COR-L47 (cell line): ENCODE results near the gene GMEB2.
"Not testable (repeated sequence)": the region's sequence is repeated elsewhere in the genome, so short reads cannot be mapped to it uniquely, and the experiment has no call there.

Experiments used
- DNase-seq: peaks from one replicate; lab custom pipeline; 2025; lab: John Stamatoyannopoulos, UW

Gene GMEB2

DNA sequence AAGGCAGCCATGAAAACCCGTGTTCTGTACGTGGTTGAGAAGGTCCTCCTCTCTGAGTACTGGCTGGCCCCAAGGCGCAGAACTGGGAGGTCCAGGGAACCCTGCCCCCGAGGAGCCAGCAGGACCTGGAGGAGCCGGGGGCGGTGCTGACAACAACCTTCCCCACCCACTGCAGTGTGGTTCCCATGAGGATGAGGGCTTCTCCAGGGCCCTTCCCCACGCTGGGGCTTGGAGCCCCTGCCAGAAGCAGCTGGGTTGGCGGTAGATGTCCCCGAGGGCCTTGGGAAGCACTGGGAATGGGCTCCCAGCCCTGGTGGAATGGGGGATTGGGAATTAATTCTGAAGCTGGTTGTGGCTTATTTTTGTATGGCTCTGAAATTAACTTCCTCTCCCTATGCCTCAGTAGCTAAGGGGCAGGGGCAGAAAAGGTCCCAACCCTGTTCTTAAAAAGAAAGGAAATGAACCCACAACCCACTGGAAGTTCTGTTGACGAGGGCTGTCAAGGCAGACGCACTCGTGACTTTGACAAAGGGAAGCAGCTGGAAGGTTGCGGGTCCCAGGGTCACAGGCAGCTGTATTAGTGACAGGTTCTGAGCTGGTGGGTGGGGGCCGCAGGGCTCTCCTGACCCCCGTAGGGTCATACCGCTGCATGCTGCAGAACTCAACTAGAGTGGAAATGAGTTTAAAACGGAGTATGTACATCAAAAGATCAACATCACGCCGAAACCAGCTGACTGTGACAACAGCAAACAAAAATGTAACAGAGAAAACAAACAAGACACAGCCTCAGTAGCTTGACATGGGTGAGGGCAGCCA lies 38.9 kb downstream of the GMEB2 start:
- no peak for DNase-seq

DNA sequence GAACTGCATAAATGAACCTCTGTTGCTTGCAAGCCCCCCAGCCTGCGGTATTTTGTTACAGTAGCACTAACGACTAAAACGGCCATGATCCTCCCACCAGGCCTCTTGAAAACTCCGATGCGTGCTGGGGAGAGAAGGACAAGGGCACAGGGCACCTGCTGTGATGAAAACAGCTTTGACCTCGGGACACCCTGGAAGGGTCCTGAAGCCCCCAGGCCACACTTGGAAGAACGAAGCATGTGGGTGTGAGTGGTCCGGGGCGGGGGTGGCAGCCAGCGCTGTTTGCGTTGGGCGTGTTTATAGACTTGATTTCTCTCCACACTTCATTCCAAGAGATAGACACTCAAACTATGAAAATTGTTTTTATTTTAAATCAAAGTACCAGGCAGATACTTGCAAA lies 39.6 kb downstream of the GMEB2 start:
- DNase-seq = no peak

DNA sequence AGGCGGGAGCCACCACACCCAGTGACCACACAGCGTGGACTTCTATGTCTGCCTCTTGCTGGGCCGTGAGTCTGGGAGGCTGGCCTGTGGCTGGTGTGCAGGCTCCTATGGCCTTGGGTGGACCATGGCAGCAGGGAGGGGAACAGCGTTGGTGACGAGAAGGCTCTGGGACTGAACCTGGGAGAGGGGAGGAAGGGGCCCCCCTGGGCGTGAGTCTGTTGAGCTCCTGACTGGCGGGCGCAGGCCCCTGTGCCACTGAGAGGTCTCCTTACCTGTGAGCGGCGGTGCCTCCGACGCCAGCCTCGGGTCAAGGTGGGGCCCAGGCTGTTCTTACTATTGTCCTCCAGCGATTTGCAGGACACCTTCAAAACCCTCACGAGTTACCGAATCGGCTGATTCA lies 40.1 kb downstream of the GMEB2 start:
- no peak for DNase-seq

DNA sequence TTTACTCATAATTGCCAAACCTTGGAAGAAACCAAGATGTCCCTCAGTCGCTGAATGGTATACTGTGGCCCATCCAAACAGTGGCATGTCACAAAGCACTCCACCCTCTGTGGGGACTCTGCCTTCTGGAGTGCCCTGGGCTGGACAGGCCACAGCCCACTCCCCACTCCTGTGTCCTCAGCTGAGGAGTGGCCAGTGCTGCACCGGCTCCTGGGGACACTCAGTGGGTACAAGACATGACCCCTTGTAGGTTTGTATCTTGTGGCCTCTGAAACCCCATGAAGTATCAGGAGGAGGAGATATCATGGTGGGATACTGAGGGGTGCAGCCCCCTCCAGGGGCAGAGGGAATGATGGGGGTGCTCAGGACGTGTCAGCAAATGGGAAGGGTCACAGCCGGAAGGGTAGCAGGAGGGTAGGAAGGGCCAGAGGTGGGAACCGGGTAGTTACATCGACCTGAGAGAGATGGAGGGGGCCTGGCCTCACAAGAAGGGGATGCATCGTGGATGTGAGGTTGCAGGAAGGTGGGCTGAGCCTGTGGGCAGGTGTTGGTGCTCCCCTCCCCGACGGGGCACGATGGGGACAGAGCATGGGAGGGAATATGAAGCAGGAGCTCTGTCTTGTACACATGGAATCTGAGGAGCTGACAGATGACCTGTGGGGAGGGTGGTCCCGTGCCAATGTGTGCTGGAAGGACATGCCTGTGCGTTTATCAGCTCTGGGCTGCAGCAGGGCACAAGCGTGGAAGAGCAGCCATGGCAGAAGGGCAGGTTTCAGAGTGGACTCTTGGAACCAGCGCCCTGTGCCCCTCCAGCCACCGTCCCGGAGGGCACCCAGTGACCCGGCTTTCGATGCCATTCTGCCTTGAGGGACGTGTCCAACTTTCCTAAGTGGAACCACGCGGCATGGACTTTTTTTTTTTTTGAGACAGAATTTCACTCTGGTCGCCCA lies 41.0 kb downstream of the GMEB2 start:
- DNase-seq = no peak

DNA sequence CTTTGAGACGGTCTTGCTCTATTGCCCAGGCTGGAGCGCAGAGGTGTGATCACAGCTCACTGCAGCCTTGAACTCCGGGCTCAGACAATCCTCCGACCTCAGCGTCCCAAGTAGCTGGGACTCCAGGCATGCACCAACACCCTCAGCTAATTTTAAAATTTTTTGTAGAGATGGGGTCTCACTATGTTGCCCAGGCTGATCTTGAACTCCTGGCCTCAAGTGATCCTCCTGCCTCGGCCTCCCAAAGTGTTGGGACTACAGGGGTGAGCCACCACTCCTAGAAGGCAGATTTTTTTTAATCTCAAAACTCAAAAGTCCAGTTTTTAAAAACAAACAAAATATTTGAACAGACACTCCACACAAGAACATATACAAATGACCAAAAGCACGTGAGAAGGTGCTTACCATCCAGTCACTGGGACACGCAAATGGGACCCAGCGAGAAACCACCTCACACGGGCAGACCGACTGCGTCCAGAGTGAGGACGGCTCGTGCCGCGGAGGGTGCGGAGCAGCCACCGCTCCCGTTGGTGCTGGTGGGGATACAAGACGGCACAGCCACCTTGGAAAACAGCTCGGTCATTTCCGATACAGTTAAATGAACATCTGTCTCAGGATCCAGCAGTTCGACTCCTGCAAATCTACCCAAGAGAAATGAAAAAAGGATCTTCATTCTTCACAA lies 44.4 kb downstream of the GMEB2 start:
- DNase-seq = no peak

DNA sequence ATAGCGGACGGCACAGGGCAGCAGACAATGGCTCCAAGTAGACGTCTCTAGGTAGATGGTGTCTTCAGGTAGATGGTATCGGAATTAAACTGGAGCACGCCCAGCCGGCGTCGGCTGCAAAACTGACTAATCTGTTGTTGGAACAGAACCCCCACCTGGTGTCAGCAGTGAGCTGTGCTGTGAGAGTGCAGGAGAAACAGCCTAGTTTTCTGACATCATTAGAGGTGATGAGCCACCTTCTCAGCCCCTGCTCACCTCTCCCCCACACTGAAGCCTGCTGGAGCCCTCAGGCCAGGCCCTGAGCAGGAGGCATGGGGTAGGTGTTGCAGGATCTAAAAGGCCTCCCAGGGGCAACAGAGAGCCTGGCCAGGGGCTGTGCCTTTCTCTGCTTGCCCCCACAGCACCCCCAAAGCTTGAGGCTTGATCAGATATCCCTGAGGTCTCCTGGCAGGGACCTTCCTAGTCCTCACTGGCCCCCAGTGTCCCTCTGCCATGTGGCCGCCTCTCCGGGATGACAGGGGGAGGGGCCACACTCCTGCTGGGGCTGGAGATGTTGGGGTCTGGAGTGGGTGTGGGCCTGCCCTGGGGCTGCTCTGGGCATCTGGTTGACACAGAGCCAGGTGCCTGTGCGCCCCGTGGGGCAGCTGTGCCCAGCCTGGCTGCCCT lies 46.0 kb downstream of the GMEB2 start:
- peak; percentile 36 for DNase-seq

DNA sequence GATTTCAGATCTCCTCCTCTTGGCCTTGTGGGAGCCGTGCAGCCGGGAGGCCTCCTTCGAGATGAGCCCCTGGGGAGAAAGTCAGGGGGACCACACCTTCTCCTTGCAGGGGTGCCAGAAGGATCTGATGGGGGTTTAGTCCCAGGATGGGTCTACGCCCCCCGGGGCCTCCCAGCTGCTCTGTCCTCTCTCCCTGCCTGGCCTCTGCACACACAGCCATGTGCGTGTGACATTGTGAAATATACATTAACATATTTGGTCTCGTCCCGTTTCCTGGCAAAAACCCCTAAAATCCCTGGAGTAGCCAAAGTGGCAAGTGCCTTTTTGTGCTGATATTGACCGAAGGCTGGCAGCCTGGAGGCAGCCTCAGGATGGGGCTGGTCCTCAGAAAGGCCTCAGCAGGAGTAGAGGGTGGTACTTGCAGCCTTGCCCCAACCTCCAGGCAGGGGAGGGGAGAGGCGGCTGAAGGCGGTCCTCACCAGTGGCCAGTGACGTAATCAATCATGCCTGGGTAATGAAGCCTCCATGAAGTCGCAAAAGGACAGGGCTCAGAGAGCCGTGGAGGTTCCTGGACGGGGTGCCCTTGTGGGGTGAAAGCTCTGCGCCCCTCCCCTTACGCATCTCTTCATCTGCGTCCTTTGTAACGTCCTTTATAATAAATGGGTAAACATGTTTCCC lies 47.7 kb downstream of the GMEB2 start:
- DNase-seq = no peak

DNA sequence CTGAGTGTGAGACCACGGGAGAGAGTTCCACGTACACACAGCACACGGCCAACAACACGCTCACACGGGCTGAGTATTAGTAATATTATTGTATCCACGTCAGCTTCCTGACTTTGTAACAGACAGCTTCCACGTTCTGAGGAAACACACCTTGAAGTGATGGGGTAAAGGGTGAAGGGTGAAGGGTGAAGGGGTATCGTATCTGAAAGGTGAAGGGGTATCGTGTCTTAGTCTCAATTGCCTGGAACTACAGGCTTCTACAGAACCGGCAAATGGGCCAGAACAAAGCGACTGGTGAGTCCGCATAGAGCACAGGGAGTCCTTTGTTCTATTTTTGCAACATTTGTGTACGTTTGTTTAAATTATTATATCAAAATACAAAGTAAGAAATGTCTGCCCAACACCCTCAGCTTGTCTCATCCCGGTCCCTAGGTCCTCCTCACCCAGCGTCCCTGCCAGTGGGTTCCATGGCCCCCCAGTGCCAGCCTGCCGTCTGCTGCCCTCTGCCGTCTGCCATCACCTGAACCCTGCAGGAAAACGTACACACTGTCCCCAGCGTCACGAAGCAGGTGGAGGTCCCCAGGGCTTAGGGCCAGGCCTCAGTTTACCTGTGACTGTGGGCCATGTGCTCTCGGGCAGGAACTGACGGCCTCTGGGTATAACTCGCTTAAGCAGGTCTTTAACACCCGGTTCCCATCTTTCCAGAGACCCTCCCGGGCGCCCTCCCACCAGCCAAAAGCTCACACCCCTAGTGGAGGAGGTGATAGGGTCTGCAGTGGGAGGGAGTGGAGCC lies 48.5 kb downstream of the GMEB2 start:
- no peak for DNase-seq

DNA sequence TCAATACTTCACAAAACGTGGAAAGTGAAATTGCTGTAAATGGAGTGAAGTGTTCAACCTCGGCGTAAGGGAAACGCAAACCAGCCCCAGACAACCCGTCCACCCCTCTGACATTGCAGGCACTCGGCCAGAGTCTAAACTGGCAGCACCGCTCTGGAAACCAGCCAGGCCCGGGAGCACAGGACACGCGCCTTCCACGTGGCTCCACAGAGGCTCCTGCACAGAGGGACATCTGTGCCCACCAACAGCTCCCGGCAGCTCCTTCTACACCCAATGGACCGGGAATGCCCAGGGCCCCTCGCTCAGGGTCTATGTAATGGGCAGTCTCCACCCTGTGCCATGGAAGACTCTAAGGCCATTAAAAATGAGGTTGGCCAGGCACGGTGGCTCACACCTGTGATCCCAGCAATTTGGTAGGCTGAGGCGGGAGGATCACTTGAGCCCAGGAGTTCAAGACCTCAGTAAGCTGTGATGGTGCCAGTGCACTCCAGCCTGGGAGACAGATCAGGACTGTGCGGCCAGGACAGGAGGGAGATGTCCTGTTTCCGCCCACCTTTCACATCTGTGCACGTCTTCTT lies 49.5 kb downstream of the GMEB2 start:
- peak; percentile 63 for DNase-seq

DNA sequence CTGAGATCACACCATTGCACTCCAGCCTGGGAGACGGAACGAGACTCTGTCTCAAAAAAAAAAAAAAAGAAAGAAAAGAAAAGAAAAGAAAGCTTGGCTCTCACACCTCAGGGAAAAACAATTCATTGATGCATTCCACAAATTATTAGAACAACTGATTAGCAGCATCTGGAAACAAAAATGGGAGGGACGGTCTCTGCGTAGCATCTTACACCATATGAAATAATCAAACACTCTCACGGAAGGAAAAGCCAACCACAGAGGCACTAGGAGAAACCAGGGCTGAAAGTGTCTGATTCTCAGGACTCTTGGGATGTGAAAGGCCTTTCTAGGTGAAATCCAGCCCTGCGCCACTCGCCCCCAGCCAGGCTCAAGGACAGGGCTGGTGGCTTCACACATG lies 50.6 kb downstream of the GMEB2 start:
- DNase-seq = no peak

DNA sequence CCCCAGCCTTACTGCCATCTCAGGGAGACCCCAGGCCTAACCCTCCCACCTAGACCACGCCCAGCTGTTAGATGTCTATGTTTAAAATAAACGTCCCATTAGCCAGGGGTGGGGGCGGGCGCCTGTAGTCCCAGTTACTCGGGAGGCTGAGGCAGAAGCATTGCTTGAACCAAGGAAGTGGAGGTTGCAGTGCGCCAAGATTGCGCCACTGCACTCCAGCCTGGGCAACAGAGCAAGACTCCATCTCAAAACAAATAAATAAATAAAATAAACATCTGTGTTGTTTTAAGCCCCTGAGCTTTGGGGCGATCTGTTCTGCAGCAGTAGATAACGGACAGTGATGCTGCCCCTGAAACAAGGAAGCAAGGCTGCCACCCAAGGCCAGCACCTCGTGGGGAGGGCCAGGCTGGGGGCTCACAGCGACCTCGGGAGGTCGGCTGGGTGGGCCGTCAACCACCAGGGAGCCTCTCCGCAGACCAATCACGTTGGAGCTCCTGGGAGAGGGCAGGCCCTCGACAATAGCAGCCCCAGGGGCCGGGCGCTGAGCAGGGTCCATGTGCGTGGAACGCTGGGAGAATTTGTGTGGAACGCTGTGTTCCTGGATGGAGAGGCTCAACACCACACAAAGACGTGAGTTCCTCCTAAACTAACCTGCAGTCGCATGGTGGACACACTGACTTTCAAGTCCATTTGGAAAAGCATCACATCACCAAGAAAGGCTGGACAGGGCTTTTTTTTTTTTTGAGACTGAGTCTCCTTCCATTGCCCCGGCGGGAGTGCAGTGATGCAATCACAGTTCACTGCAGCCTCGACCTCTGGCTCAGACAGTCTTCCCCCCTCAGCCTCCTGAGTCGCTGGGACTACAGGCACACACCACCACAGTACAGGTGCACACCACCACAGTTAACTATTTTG lies 51.8 kb downstream of the GMEB2 start:
- DNase-seq = no peak

DNA sequence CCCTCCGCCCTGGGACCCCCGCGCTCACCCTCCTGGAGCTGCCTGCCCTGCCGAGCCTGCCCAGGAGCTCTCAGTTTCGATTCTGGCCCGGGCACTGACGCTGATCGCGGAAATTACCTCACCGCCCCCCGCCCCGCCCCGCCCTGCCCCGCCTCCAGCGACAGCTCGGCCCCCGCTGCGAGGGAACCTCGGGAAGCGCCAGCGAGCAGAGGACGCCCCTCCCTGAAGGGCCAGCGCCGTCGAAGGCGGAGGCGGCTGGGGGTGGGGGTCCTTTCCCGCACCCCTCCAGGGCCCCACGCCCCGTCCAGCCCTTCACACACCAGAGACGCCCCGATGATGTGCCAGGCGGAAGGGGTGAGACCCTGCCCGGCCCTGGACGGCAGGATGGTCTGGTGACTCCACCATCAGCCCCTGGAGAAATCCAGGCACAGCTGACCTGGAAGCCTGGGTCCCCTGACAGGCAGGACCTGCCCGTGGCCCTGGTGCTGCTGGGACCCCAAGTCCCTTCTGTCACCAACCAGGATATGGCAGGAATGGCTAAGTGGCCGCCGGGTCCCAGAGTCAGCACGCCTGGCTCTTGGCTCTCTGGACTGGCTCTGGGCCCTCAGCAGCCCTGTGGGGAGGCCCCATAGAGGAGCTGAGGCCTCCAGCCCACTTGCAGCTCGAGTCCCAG lies 52.6 kb downstream of the GMEB2 start, which contains the start of gene HELZ2:
TSS of gene HELZ2 (minus strand) at position 84 of the 673 bp plus-strand sequence. CDS start 1,854 bp downstream, outside the sequence.
- peak; percentile 71 for DNase-seq

DNA sequence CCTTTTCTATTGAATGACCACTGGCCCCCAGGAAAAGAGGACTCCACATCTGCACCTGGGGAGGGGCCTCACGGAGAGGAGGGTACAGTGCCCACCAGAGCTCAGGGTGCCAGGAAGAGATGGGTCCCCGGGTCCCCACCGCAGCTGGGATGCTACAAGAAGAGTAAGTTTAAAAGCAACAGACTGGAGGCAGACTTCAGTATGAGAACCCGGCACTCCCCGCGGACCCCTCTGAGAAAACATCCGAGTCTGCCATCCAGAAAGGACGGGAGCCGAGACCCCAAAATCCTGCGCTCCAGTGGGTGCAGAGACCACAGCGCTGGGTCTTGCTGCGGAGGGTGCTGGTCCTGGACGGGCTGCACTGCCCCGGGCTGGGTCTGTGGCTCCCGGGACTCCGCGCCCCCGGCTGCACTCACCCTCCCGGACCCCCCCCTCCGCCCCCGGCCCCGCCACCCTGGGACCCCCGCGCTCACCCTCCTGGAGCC lies 53.2 kb downstream of the GMEB2 start:
- no peak for DNase-seq

DNA sequence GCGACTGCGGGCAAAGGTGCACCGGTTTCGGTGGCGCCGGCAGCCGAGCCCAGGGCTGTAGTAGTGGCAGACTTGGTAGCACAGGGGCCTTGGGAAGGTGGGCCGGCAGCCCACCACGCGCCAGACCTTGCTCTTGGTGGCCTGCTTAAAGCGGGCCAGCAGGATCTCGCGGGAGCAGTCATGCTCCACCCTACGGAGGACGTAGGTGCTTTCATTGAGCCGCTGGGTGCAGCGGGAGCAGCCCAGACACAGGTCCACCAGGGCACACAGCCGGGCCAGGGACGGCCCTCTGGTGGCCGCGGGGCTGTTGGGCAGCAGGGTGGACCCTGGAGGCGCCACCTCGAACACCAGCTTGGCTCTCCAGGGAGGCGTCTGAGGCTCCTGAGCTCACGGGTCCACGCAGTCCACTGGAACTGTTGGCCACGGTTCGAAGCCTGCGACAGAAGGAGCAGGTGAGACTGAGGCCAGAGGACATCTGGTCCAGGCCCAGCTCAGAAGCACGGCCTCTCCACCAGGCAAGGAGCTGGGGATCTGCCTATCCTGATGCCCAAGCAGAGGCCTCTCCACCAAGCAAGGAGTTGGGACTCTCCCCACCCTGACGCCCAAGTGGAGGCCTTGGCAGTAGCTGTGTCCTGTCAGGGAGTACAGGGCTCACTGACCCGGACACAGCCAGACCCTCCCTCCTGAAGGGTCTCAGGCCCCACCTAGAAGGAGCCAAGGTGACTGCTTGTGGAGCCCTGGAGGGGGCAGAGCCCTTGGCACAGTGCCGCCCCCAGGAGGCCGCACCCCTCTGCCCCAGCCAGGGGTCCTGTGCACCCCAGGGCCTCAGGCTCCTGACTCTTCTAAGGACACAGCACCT lies 53.9 kb downstream of the GMEB2 start:
- DNase-seq = no peak

DNA sequence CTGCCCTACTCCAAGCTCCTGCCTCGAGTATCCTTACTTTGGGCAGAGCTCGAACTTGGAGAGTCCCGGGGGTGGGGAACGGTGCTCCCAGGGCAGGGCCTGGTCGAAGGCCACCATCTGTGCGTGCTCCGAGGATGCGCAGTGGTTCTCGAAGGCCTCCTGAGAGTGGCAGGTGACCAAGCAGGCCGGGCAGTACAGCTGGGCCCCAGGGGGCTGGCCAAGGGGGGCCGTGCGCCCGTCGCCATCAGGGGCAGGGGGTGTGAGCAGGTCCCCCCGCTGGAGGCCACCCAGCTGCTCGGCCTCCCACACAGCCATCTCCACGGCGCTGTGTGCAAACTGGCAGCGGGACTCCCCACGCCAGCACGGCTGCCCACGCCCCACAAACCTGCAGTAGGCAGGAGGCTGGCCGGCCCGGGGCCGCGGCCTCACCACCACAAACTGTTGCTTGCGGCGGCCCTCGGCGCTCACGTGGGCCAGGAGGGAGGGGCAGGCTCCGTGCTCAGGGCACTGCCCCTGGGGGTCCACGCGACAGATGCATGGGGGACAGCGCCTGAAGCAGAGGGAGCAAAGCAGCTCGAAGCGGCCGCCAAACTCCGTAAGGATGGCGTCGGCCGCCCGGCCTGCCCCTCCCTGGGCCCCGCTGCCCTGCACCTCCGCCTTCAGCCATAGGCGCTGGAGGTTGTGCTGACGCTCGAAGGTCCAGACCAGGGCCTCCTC lies 54.7 kb downstream of the GMEB2 start:
- DNase-seq = no peak

DNA sequence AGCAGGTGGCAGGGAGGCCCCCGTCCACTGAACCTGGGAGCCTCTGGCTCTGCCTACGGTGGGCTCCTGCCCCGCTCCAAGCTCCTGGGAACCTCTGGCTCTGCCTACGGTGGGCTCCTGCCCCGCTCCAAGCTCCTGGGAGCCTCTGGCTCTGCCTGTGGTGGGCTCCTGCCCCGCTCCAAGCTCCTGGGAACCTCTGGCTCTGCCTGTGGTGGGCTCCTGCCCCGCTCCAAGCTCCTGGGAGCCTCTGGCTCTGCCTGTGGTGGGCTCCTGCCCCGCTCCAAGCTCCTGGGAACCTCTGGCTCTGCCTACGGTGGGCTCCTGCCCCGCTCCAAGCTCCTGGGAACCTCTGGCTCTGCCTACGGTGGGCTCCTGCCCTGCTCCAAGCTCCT lies 55.8 kb downstream of the GMEB2 start:
- DNase-seq = not testable (repeated sequence)
